Measurements from ENCODE around the gene SLC39A13.

Gene SLC39A13

DNA sequence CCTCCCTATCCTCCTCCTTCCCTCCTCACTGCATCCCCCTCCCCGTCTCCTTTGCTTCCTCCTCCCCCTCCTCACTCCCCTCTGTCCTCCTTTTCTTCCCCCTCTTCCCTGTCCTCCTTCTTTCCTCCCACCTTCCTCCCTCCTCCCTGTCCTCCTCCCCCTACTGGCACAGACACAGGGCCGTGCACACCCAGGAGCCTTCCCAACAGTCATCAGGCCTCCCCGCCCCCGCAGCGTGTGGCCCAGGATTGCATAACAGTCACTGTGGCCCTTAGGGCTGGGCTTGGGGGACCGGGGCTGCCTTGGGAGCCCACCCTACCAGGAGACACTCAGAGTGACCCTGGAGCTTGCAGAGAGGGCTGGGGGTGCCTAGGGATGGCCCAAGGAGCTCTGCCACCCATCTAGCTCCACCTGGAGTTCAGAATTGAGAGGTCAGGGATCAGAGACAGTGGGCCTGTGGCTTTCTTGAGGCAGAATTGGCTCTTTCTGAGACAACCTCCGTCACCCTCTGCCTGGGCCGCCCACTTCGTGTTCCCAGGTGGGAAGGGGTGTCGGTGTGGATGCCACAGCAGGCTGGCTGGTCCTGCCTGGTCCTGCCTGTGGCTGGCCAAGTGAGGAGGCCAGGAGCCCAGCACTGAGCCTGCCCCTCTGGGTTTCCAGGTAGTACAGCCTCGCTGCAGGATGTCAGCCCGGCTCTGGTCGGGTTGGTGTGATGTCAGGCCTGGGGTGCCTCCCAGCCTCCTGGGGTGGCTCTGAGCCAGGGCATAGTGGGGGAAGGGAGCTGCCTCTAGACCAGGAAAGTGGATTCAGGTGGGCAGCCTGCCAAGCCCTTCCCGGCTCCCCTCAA is 31.6 kb upstream of the SLC39A13 start:
- TF ChIP-seq, protein P1, sequence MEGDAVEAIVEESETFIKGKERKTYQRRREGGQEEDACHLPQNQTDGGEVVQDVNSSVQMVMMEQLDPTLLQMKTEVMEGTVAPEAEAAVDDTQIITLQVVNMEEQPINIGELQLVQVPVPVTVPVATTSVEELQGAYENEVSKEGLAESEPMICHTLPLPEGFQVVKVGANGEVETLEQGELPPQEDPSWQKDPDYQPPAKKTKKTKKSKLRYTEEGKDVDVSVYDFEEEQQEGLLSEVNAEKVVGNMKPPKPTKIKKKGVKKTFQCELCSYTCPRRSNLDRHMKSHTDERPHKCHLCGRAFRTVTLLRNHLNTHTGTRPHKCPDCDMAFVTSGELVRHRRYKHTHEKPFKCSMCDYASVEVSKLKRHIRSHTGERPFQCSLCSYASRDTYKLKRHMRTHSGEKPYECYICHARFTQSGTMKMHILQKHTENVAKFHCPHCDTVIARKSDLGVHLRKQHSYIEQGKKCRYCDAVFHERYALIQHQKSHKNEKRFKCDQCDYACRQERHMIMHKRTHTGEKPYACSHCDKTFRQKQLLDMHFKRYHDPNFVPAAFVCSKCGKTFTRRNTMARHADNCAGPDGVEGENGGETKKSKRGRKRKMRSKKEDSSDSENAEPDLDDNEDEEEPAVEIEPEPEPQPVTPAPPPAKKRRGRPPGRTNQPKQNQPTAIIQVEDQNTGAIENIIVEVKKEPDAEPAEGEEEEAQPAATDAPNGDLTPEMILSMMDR (IDR thresholded peaks at IDR 0.05): no peak
- no peak for TF ChIP-seq ZFX (IDR thresholded peaks at IDR 0.05; ENCODE audit: borderline replicate concordance)
- no peak overlapping the region for H3K27ac ChIP-seq

DNA sequence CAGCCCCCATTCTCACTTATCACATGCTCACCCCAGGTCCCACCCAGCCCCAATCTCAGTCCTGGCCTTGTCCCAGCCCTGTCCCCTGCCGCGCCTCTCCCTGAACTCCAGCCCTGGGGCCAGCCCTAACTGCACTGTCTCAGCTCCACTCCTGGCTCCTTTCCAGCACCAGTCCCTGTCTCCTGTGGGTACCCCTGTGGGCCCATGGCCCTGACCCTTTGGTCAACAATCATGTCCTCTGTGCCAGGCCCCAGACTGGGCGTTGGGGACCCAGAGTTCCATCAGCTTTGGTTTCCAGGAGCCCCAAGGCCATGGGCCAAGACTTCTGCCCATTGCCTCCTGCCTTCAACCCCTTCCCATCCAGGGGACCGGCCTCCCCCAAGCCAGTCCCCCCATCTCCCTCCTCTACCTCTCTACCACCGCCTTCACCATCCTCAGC is 30.8 kb upstream of the SLC39A13 start:
- TF ChIP-seq, protein P1 (IDR thresholded peaks at IDR 0.05): no peak
- TF ChIP-seq ZFX (IDR thresholded peaks at IDR 0.05; ENCODE audit: borderline replicate concordance): no peak
- no peak overlapping the region for H3K27ac ChIP-seq

DNA sequence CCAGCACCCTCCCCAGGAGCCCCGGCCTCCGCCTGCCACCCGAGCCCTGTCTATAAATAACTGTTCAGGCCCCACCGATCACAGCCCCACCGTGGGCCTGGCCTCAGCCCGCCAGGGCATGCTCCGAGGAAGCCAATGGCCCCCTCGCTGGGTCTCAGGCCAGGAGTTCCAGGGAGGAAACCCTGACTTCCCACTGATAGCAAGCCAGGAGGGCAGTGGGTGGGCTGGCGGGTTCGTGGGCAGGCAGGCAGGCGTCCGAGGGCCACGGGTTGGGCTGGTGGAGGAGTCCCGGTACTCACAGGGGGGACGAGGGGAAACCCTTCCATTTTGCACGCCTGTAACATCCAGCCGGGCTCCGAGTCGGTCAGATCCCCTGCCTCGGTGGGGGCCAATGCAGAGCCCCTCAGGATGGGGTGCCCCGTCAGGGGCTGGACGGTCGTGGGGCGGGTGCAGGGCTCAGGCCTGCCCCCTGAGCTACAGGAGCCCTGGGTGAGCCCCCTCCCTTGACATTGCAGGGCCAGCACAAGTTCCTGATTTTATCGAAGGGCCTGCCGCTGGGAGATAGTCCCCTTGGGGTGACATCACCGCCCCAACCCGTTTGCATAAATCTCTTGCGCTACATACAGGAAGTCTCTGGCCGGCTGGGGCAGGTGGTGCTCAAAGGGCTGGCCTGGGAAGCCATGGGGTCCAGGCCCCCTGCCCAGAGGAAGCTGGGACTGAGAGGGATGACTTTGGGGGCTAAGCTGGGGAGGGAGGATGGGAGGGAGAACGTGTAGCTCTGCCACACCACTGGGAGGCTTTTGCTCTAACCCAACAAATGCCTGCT is 30.2 kb upstream of the SLC39A13 start, which contains the start of gene SPI1:
SPI1 (minus strand) TSS at position 538 of the 826 bp plus-strand sequence; CDS start at position 344, 194 bp downstream.
- H3K27ac ChIP-seq: no peak within 1 kb of the TSS
- TF ChIP-seq, protein P1 (IDR thresholded peaks at IDR 0.05): no peak
- no peak for TF ChIP-seq ZFX (IDR thresholded peaks at IDR 0.05; ENCODE audit: borderline replicate concordance)

DNA sequence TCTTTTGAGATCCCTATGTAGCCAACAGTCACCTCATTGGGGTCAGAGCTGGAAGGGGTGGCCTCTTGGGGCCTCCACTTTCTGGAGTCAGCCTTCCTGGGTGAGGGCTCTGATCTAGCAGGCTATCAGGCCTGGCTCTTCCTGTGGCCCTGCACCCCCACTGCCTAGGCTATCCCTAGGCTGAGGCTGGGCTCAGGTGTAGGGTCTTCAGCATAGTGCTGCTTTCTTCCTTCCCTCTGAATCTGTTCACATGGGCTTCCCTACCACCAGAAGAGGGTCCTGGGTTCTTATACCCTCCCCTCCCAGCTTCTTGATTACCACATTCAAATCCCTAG is 29.6 kb upstream of the SLC39A13 start:
- TF ChIP-seq, protein P1 (IDR thresholded peaks at IDR 0.05): no peak
- TF ChIP-seq ZFX (IDR thresholded peaks at IDR 0.05; ENCODE audit: borderline replicate concordance): no peak
- H3K27ac ChIP-seq: no peak overlapping the region

DNA sequence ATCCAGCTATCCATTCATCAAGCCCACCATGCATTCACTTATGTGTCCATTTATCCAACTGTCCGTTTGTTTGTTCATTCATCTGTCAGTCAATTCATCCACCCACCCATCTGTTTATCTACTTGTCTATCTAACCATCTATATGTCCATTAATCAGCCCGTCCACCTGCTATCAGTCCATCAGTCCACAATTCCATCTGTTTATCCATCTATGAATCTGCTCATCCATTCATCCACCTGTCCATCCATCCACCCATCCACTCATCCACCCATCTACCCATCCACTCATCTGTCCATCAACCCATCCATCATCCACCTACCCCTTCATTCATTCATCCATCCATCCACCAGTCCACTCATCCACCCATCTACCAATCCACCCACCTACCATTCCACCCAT is 29.1 kb upstream of the SLC39A13 start:
- TF ChIP-seq, protein P1 (IDR thresholded peaks at IDR 0.05): no peak
- no peak for TF ChIP-seq ZFX (IDR thresholded peaks at IDR 0.05; ENCODE audit: borderline replicate concordance)
- H3K27ac ChIP-seq: no peak overlapping the region

DNA sequence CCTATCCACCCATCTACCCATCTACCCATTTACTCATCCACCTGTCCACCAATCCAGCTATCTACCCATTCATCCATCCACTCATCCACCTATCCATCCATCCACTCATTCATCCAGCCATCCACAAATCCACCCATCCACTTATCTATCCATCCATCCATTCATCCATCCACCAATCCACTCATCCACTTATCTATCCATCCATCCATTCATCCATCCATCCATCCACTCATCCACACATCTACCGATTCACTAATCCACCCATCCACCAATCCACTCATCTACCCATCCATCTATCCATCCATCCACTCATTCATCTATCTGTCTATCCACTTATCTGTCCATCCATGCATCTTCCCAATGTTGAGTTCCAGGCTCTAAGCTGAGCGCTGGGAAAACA is 28.3 kb upstream of the SLC39A13 start:
- TF ChIP-seq, protein P1 (IDR thresholded peaks at IDR 0.05): no peak
- no peak for TF ChIP-seq ZFX (IDR thresholded peaks at IDR 0.05; ENCODE audit: borderline replicate concordance)
- no peak overlapping the region for H3K27ac ChIP-seq

Measured in 22Rv1 (cell line).